K562 (cell line): Measurements from ENCODE around the gene NEMP1. TPM values are rescaled to one million over a fixed set of nuclear protein-coding genes. Genes with fewer than 3 reads are reported as not detected.
"Not testable (repeated sequence)": the region's sequence is repeated elsewhere in the genome, so short reads cannot be mapped to it uniquely, and the experiment has no call there.

Experiments used
- ATAC-seq: fragments of 200-7000 bp; cut with Tn5 transposase; 3 replicates; pipeline ENCODE4 v1.9.1; 2020; ENCODE audit warnings: moderate library complexity
- BruUV-seq: library from RNA; stranded (reverse); fragments of 400-500 nt; replicated peaks from 2 replicates; lab custom pipeline; 2021; lab: Mats Ljungman, UMichigan
- CTCF ChIA-PET: fragments of 300-600 bp; formaldehyde crosslinking; extraction: SDS; loops from one replicate; lab custom pipeline; 2021; ENCODE audit warnings: low intra/inter-chr PET ratio; lab: Yijun Ruan, JAX
- POLR2A ChIA-PET: fragments of 300-600, 350-650 bp; sonication (Branson Sonifier 250); formaldehyde crosslinking; extraction: SDS; loops from one replicate; lab custom pipeline; 2021; ENCODE audit warnings: antibody characterized with exemption, inconsistent platforms; lab: Yijun Ruan, JAX
- DNase-seq, 4 experiments: peaks; one replicate each; pipeline versions ENCODE4 v3.0.0 to v3.0.0-alpha.2; 2011 to 2018; ENCODE audit warnings: low spot score in 3 of 4, mixed read lengths in 3 of 4; ENCODE audit errors: extremely low read depth in 1 of 4
- FAIRE-seq: peaks from 2 replicates; lab custom pipeline; 2011; peaks lifted over from hg19 to GRCh38; lab: Jason Lieb, UNC
- H2AFZ ChIP-seq: 2 replicates; pipeline ENCODE4 v1.6.0; 2011; ENCODE audit warnings: low read depth, low read length, control low read depth, inconsistent platforms
- H3K27ac ChIP-seq: fragments of 200-600 bp; 3 replicates; pipeline ENCODE4 v1.8.0; 2011; ENCODE audit warnings: low read depth, mild to moderate bottlenecking, control low read depth, inconsistent platforms, low read length, moderate library complexity, mixed read lengths; ENCODE audit errors: extremely low read depth
- H3K27me3 ChIP-seq, 2 experiments: fragments of 300-600 bp in 1 of 2; 2 replicates in 1 of 2; 3 replicates in 1 of 2; pipeline versions ENCODE4 v1.6.0 to v1.8.0; 2011; ENCODE audit warnings: inconsistent platforms in 2 of 2, low read length in 2 of 2, mild to moderate bottlenecking in 1 of 2, mixed read lengths in 1 of 2, moderate library complexity in 1 of 2; ENCODE audit not compliant: control insufficient read depth in 2 of 2, insufficient read depth in 2 of 2
- H3K36me3 ChIP-seq: fragments of 300-600 bp; 3 replicates; pipeline ENCODE4 v1.8.0; 2011; ENCODE audit warnings: mild to moderate bottlenecking, low read length, inconsistent platforms; ENCODE audit not compliant: control insufficient read depth, insufficient read depth
- H3K4me1 ChIP-seq, 2 experiments: fragments of 200-600 bp in 1 of 2; replicated peaks in 1 of 2; 2 replicates in 1 of 2; 3 replicates in 1 of 2; pipeline versions ENCODE4 v1.5.1 to v1.8.0; 2011; ENCODE audit warnings: inconsistent platforms in 2 of 2, low read length in 2 of 2, mild to moderate bottlenecking in 1 of 2, mixed read lengths in 1 of 2, moderate library complexity in 1 of 2; ENCODE audit not compliant: control insufficient read depth in 2 of 2, insufficient read depth in 2 of 2
- H3K4me2 ChIP-seq: 2 replicates; pipeline ENCODE4 v1.6.1; 2011; ENCODE audit warnings: low read length, control low read depth, inconsistent platforms, mixed read lengths; ENCODE audit not compliant: insufficient read depth
- H3K4me3 ChIP-seq: fragments of 200-600 bp; sonication (generic), shearing (Covaris generic); 2 replicates; pipeline ENCODE4 v1.5.1; 2016; ENCODE audit warnings: control low read depth, inconsistent platforms
- H3K79me2 ChIP-seq: fragments of 200-600 bp; 3 replicates; pipeline ENCODE4 v1.8.0; 2011; ENCODE audit warnings: low read length, inconsistent platforms; ENCODE audit not compliant: control insufficient read depth, insufficient read depth
- H3K9ac ChIP-seq, 2 experiments: 2 replicates each; pipeline versions ENCODE4 v1.6.0 to v1.6.1; 2011; ENCODE audit warnings: low read depth in 2 of 2, low read length in 2 of 2, control low read depth in 1 of 2, inconsistent platforms in 1 of 2, mild to moderate bottlenecking in 1 of 2, mixed read lengths in 1 of 2; ENCODE audit not compliant: insufficient read depth in 1 of 2
- H3K9me1 ChIP-seq: one replicate; pipeline ENCODE4 v1.6.0; 2011; ENCODE audit warnings: inconsistent platforms, mild to moderate bottlenecking, low read length, moderate library complexity; ENCODE audit not compliant: control insufficient read depth, insufficient read depth
- H3K9me3 ChIP-seq: replicated peaks from 2 replicates; pipeline ENCODE4 v1.5.1; 2011; ENCODE audit warnings: low read depth, low read length, inconsistent platforms; ENCODE audit not compliant: control insufficient read depth, insufficient read depth
- H4K20me1 ChIP-seq: replicated peaks from 2 replicates; pipeline ENCODE4 v1.6.1; 2011; ENCODE audit warnings: low read length, inconsistent platforms, mixed read lengths; ENCODE audit not compliant: control insufficient read depth, insufficient read depth
- MITF ChIP-seq: IDR thresholded peaks from 2 replicates; pipeline ENCODE4 v1.6.1; 2014; ENCODE audit warnings: antibody characterized with exemption
- NR2C1 ChIP-seq, 2 experiments: fragments of 450-650 bp; IDR thresholded peaks; 2 replicates each; pipeline ENCODE4 v1.6.1; 2017; ENCODE audit warnings: mild to moderate bottlenecking in 2 of 2, antibody characterized with exemption in 1 of 2, inconsistent platforms in 1 of 2, missing compliant biosample characterization in 1 of 2, missing genetic modification characterization in 1 of 2
- RBBP5 ChIP-seq: fragments of 200-600 bp; sonication (generic); IDR thresholded peaks from 2 replicates; pipeline ENCODE4 v1.6.1; 2012; ENCODE audit warnings: borderline replicate concordance, mild to moderate bottlenecking, low read length, control low read depth, inconsistent platforms; ENCODE audit not compliant: insufficient read depth, poor library complexity, severe bottlenecking
- SRSF3 ChIP-seq: fragments of 200-400 bp; formaldehyde crosslinking; IDR thresholded peaks from 2 replicates; pipeline ENCODE4 v1.6.1; 2016; ENCODE audit warnings: mild to moderate bottlenecking, low read length, moderate library complexity; ENCODE audit not compliant: insufficient read depth
- TRIM25 ChIP-seq: fragments of 450-650 bp; IDR thresholded peaks from 2 replicates; pipeline ENCODE4 v1.7.0; 2016; ENCODE audit warnings: borderline replicate concordance
- WGBS: fragments of 100-300 bp; shearing (Covaris generic); methylation state at CpG from one replicate; pipeline ENCODE4 v1.1.6; 2016; ENCODE audit warnings: low coverage, mixed read lengths; ENCODE audit not compliant: insufficient coverage; ENCODE audit errors: missing lambda C conversion rate; 5-methylcytosine and 5-hydroxymethylcytosine counted together
- in situ Hi-C: fragments of 300-500 bp; cut with MboI; formaldehyde crosslinking; loops from 4 replicates; pipeline ENCODE4 v1.15.0; 2018; ENCODE audit warnings: inconsistent platforms, mixed read lengths
- intact Hi-C: fragments of 100-400 bp; cut with micrococcal nuclease; formaldehyde crosslinking; loops from 2 replicates; pipeline ENCODE4 v1.14.2; 2022
- polyA plus RNA-seq, 8 experiments: library from polyadenylated mRNA; depleted of rRNA in 4 of 8; stranded (reverse) in 5 of 8; unstranded in 3 of 8; fragments of >200 nt; fragmentation: Nextera tagmentation in 2 of 8; fragmentation: Illumina TruSeq in 1 of 8; extraction: Ambion mirVana in 2 of 8; extraction: Trizol in 1 of 8; gene quantifications; 2 replicates each; pipeline versions ENCODE4 v1.2.1 to v1.2.3, GENCODE V29; 2011 to 2014; ENCODE audit warnings: inconsistent platforms in 1 of 8, missing spikeins in 1 of 8
- total RNA-seq, 7 experiments: library from RNA; depleted of rRNA in 6 of 7; stranded (reverse); fragments of >200 nt in 6 of 7; fragmentation: Illumina TruSeq in 2 of 7; extraction: Trizol in 2 of 7; gene quantifications; 2 replicates each; pipeline versions ENCODE4 v1.2.1 to v1.2.3, GENCODE V29; 2011 to 2021; ENCODE audit warnings: low replicate concordance in 1 of 7

The NEMP1 gene
- total and polyA plus RNA-seq, 9 of the 15 experiments (the other 6 are each of a cell fraction or from before 2014, with no cell fraction given): 9.5 to 82.2 (median 41.2) TPM

- TF ChIP-seq RBBP5 (no peak), MITF (0 out of 2 replicates have a peak, but pooled peaks have one; percentile 50)
These were observed 51.4 kb downstream of the NEMP1 start (continued) for GRCh38 chr12:57027011-57027804.

GRCh38 chr12:57025196-57025595 is 53.4 kb downstream of the NEMP1 start:
- H3K9me1 ChIP-seq: no peaks in the 10 kb centered on the region
- ChIA-PET CTCF (no interaction called here), POLR2A (interaction anchor here (0.6 to 3.4 kb wide), 4 partner anchors 9 to 156 kb away, joined by 3 to 9 read pairs (median 6); partner anchors contain the start of gene TAC3)
- FAIRE-seq (no peak), ATAC-seq (no peak), DNase-seq (no peak)
- H3K9ac ChIP-seq: no peak overlapping the region
- H2AFZ ChIP-seq: no peak overlapping the region
- H3K4me1 ChIP-seq: peaks cover 15 to 20% of the 10 kb centered on the region in 2 experiments
- H3K79me2 ChIP-seq: no peaks in the 10 kb centered on the region
- no peak overlapping the region for H3K4me3 ChIP-seq
- no peaks in the 10 kb centered on the region for H3K27me3 ChIP-seq
- TF ChIP-seq SRSF3 (no peak), TRIM25 (no peak), NR2C1 (IDR thresholded peaks at IDR 0.05) (no peak), NR2C1 (tag; IDR thresholded peaks at IDR 0.05) (no peak)
- H3K9me3 ChIP-seq: no peaks in the 10 kb centered on the region
- no peaks in the 10 kb centered on the region for H3K36me3 ChIP-seq
- in situ Hi-C loops: no loop called here
- 15% methylated on average over 2 of the region's 2 CpGs for WGBS
- BruUV-seq: no TSS peak
- no peaks in the 10 kb centered on the region for H4K20me1 ChIP-seq
- no peak overlapping the region for H3K4me2 ChIP-seq
- H3K27ac ChIP-seq: no peak overlapping the region
- intact Hi-C loops: no loop called here

- H4K20me1 ChIP-seq, CTCF ChIA-PET, H3K36me3 ChIP-seq, BruUV-seq, ATAC-seq, H3K9ac ChIP-seq, in situ Hi-C loops, FAIRE-seq, DNase-seq, H2AFZ ChIP-seq, H3K27me3 ChIP-seq, H3K4me3 ChIP-seq, H3K9me1 ChIP-seq, intact Hi-C loops, H3K4me2 ChIP-seq, H3K9me3 ChIP-seq, H3K79me2 ChIP-seq, H3K27ac ChIP-seq: not testable (repeated sequence)
- peaks cover 7 to 12% of the 10 kb centered on the region in 2 experiments for H3K4me1 ChIP-seq
- POLR2A ChIA-PET: interaction anchor here (1.8 kb wide), 1 partner anchor 9 kb away, joined by 10 read pairs; no protein-coding TSS in a partner anchor
- 72% methylated on average over 5 of the region's 5 CpGs for whole genome bisulfite sequencing
These were observed 56.3 kb downstream of the NEMP1 start for GRCh38 chr12:57022324-57022723.
